HFFc6 (cell line): Measurements from ENCODE around the gene MYRF. TPM values are rescaled to one million over a fixed set of nuclear protein-coding genes. Genes with fewer than 3 reads are reported as not detected.

Source experiments
- DNase-seq: peaks from one replicate; pipeline ENCODE4 v3.0.0-alpha.2; 2018
- H3K27ac Mint-ChIP-seq: 2 replicates; pipeline ENCODE4 v1.8.0; 2020; ENCODE audit warnings: mild to moderate bottlenecking, mixed read lengths
- H3K27me3 Mint-ChIP-seq: 2 replicates; pipeline ENCODE4 v1.8.0; 2021; ENCODE audit warnings: mild to moderate bottlenecking, moderate library complexity, mixed read lengths; ENCODE audit not compliant: insufficient read depth
- H3K36me3 Mint-ChIP-seq: 2 replicates; pipeline ENCODE4 v1.8.0; 2021; ENCODE audit warnings: low read depth, mixed read lengths
- H3K4me1 Mint-ChIP-seq: 2 replicates; pipeline ENCODE4 v1.8.0; 2020; ENCODE audit warnings: low read depth, mixed read lengths
- H3K4me3 Mint-ChIP-seq: 2 replicates; pipeline ENCODE4 v1.8.0; 2020; ENCODE audit warnings: mild to moderate bottlenecking, moderate library complexity, mixed read lengths
- H3K9me3 Mint-ChIP-seq: 2 replicates; pipeline ENCODE4 v1.8.0; 2020; ENCODE audit warnings: mild to moderate bottlenecking, mixed read lengths
- CTCF ChIP-seq: fragments of 200-600 bp; sonication (generic); IDR thresholded peaks from 2 replicates; pipeline ENCODE4 v1.5.0; 2021; ENCODE audit warnings: antibody characterized with exemption, mild to moderate bottlenecking
- total RNA-seq, 6 experiments: library from RNA; stranded (reverse); fragmentation: NEBNext Ultra II Directional; extraction: Animal tissue kit (Norgen Biotek cat#: 25700); gene quantifications; 2 replicates in 1 of 6; 3 replicates in 5 of 6; pipeline ENCODE4 v1.2.3, GENCODE V29; 2021

The MYRF gene
- total RNA-seq, 6 experiments from 2014 or later: 0.24 to 0.67 (median 0.53) TPM

GRCh38 chr11:61797263-61797944 is 45.0 kb downstream of the MYRF start:
- Mint-ChIP-seq H3K9me3 (no peaks in the 10 kb centered on the region), H3K4me3 (peak overlapping the region; percentile 43; the same call in 1 of the 2 replicates), H3K4me1 (peaks cover 45% of the 10 kb centered on the region), H3K27ac (peak overlapping the region; percentile 81), H3K27me3 (no peaks in the 10 kb centered on the region), H3K36me3 (peaks cover 5% of the 10 kb centered on the region)
- peak; percentile 77 for DNase-seq
- TF ChIP-seq CTCF: peak; percentile 93

- Mint-ChIP-seq H3K4me1 (peaks cover 31% of the 10 kb centered on the region), H3K4me3 (no peak overlapping the region), H3K36me3 (peaks cover 5% of the 10 kb centered on the region), H3K9me3 (no peaks in the 10 kb centered on the region), H3K27me3 (no peaks in the 10 kb centered on the region), H3K27ac (no peak overlapping the region)
- no peak for TF ChIP-seq CTCF
- no peak for DNase-seq
Observed at GRCh38 chr11:61799665-61800284, 47.3 kb downstream of the MYRF start.

GRCh38 chr11:61800331-61801281 is 48.2 kb downstream of the MYRF start:
- Mint-ChIP-seq H3K36me3 (peaks cover 5% of the 10 kb centered on the region), H3K27me3 (peaks cover 2% of the 10 kb centered on the region; the same call in 1 of the 2 replicates), H3K27ac (peak overlapping the region; percentile 30; the same call in 1 of the 2 replicates), H3K9me3 (no peaks in the 10 kb centered on the region), H3K4me1 (peaks cover 25% of the 10 kb centered on the region), H3K4me3 (no peak overlapping the region)
- TF ChIP-seq CTCF: no peak
- DNase-seq: no peak

- Mint-ChIP-seq H3K9me3 (no peaks in the 10 kb centered on the region), H3K27me3 (peaks cover 2% of the 10 kb centered on the region)
Observed at GRCh38 chr11:61802605-61803004, 50.2 kb downstream of the MYRF start.

More at GRCh38 chr11:61802605-61803004, 50.2 kb downstream of the MYRF start:
- no peak for DNase-seq
- H3K4me3 Mint-ChIP-seq: no peak overlapping the region
- H3K36me3 Mint-ChIP-seq: peaks cover 5% of the 10 kb centered on the region
- H3K27ac Mint-ChIP-seq: no peak overlapping the region
- H3K4me1 Mint-ChIP-seq: peaks cover 10% of the 10 kb centered on the region
- TF ChIP-seq CTCF: no peak
